Measurements from ENCODE around the gene FAM200A.
"Not testable (repeated sequence)": the region's sequence is repeated elsewhere in the genome, so short reads cannot be mapped to it uniquely, and the experiment has no call there.

FAM200A gene

GRCh38 chr7:99559175-99559915, 7.4 kb upstream of the FAM200A start:
- no peak for DNase-seq (ENCODE audit: low read depth in 2 of 2)

DNA sequence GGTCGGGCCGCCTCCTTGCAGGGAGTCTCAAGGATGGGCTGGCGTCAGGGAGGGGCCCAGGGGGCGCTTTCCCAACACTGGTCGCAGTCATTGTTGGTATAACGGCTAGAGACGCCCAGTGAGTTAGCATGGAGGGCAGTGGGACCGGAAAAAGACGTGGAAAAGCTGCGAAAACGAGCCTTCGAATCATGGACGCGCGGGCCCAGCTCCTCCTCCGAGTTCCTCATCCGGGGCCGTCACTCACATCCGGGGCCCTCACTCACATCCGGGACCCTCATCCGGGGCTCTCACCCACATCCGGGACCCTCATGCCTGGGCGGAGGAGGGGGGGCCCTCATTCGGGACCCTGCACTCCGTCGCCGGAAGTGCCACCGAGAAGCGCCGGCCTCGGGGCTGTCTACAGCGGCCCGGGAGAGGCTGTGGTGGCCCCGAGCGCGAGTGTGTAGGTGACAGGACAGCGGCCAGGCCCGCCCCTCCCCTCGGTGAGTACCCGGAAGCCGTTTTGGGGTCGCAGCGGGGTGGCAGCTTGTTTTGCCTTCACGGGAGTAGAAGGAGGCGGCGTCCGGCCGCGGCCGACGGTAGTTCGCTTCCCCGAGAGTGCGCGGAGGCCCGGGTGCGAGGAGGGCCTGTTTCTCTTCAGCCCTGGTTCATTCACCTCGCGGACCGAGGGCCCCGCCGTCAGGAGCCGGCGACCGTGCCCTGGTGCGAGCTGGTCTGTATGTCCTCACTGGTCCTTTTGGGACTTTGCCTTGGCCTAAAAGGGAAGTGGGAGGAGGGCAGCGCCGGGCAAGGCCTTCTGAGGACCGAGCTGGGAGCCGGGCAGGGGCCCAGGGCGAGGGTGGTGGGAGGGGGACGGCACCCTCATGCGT, 6.6 kb upstream of the FAM200A start, which contains the start of gene ZNF655:
Gene ZNF655, plus strand, starts transcription at position 337 of the 869 bp plus-strand sequence. CDS start 1,918 bp downstream, outside the sequence.
- DNase-seq (ENCODE audit: low read depth in 2 of 2): peak; percentile 85 to 86

- DNase-seq (ENCODE audit: low read depth in 2 of 2): no peak
These were observed 6.0 kb upstream of the FAM200A start for GRCh38 chr7:99557940-99558305.

GRCh38 chr7:99557196-99557607, 5.3 kb upstream of the FAM200A start:
- DNase-seq (ENCODE audit: low read depth in 2 of 2): no peak

- no peak for DNase-seq (ENCODE audit: low read depth in 2 of 2)
These were observed 3.0 kb upstream of the FAM200A start for GRCh38 chr7:99554939-99555338.

DNA sequence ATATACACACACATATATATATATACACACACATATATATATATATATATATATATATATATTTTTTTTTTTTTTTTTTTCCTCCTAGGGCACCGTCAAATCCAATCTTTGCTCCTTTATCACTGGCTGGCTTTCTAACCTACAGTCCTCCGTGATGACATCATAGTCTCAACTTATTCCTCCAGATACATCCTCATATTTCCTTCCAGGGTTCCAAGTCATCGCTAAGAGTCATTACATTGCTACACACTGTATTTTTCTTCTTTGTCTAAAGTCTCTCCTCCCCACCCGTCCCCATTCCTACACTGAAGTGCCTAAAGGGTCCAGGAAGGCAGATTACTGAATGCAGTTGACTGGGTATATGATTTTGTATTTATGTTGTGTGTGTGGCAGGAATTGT, 1.1 kb upstream of the FAM200A start:
- DNase-seq (ENCODE audit: low read depth in 2 of 2): no peak

GRCh38 chr7:99551334-99551733, 580 bp downstream of the FAM200A start:
- no peak for DNase-seq (ENCODE audit: low read depth in 2 of 2)

DNA sequence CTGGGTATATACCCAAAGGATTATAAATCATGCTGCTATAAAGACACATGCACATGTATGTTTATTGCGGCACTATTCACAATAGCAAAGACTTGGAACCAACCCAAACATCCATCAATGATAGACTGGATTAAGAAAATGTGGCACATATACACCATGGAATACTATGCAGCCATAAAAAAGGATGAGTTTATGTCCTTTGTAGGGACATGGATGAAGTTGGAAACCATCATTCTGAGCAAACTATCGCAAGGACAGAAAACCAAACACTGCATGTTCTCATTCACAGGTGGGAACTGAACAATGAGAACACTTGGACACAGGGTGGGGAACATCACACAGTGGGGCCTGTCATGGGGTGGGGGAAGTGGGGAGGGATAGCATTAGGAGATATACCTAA, 2.4 kb downstream of the FAM200A start:
- not testable (repeated sequence) for DNase-seq (ENCODE audit: low read depth in 2 of 2)

GRCh38 chr7:99545308-99545707, 6.6 kb downstream of the FAM200A start:
- not testable (repeated sequence) for DNase-seq (ENCODE audit: low read depth in 2 of 2)

GRCh38 chr7:99543916-99544315, 8.0 kb downstream of the FAM200A start:
- DNase-seq (ENCODE audit: low read depth in 2 of 2): no peak

GRCh38 chr7:99543081-99543671, 8.7 kb downstream of the FAM200A start:
- no peak for DNase-seq (ENCODE audit: low read depth in 2 of 2)

- no peak for DNase-seq (ENCODE audit: low read depth in 2 of 2)
These were observed 10.7 kb downstream of the FAM200A start for GRCh38 chr7:99541212-99541611.

- DNase-seq (ENCODE audit: low read depth in 2 of 2): no peak
These were observed 11.4 kb downstream of the FAM200A start for GRCh38 chr7:99540542-99540941.

GRCh38 chr7:99539213-99539811, 12.6 kb downstream of the FAM200A start:
- no peak for DNase-seq (ENCODE audit: low read depth in 2 of 2)

- DNase-seq (ENCODE audit: low read depth in 2 of 2): no peak
These were observed 16.2 kb downstream of the FAM200A start for GRCh38 chr7:99535667-99536066.

DNA sequence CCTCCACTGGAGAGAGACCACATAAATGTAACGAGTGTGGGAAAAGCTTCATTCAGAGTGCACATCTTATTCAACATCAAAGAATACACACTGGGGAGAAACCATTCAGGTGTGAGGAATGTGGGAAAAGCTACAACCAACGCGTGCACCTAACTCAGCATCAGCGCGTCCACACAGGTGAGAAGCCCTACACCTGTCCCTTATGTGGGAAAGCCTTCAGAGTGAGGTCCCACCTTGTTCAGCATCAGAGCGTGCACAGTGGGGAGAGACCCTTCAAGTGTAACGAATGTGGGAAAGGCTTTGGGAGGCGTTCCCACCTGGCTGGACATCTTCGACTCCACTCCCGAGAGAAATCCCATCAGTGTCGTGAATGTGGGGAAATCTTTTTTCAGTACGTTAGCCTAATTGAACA, 20.6 kb downstream of the FAM200A start:
- no peak for DNase-seq (ENCODE audit: low read depth in 2 of 2)

GRCh38 chr7:99525713-99526440, 26.0 kb downstream of the FAM200A start:
- no peak for DNase-seq (ENCODE audit: low read depth in 2 of 2)

GRCh38 chr7:99521399-99521798, 30.5 kb downstream of the FAM200A start:
- no peak for DNase-seq (ENCODE audit: low read depth in 2 of 2)

DNA sequence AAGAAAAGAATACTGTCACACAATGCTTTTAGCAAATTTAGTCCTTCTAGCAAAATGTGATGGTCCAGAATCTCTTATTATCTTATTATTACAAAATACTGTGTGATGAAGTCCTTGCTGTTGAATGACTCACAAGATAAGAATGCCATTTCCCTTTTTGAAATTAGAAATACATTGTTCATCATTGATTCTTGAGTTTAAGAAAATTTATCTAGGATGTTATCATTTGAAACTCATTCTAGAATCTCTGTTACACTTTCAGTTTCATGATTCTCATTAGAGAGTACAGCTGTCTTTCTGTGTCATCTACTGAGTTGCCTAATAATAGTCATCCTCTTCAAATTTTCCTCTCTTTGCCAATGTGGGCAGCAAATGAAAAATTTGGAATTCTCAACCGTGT, 37.9 kb downstream of the FAM200A start:
- DNase-seq (ENCODE audit: low read depth in 2 of 2): no peak

GRCh38 chr7:99505324-99505662, 46.6 kb downstream of the FAM200A start:
- no peak for DNase-seq (ENCODE audit: low read depth in 2 of 2)

DNA sequence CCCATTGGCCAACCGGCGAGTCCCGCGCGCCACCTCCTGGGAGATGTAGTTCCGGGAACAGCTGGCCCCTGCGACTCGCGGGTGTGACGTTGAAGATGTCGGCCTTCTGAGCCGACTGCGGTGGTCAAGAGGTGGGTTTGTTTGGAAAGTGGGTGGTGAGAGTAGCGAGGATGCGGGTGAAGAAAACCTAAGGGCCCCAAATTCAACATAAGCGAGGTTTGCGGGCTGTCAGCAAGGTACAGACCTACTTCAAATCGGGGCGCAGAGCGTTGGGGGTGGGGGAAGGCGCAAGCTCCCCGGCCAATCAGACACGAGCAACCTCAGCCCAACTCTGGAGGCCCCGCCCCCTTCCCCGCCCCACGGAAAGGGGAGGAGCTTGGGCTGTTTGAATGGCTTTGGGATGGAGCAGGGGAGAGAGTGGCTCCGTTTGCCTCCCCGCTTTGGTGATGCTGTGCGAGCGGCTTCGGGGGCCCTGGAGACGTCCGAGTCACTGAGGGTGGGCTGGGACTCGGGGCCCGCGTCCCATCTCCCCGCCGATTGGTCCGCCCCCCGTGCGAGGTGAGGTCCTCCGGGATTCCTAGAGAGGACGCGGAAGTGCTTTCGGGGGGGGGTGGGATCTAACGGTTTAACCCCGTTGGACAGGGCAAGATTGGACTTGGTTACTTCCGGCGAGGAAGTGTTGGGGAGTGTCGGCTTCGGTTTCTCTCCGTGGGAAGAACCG, 47.2 kb downstream of the FAM200A start, which contains the start of gene ZKSCAN5:
Gene ZKSCAN5, plus strand, starts transcription at position 60 of the 721 bp plus-strand sequence. CDS start 1,383 bp downstream, outside the sequence.
- DNase-seq (ENCODE audit: low read depth in 2 of 2): peak; percentile 92 to 96

All from activated CD8-positive, alpha-beta memory T cell treated with anti-CD3 and anti-CD28 coated beads for 4 hours (primary cell).